NB4 (cell line): ENCODE results near the gene SMIM41.

Experiments
- CTCF ChIP-seq: IDR thresholded peaks from one replicate; pipeline ENCODE4 v1.5.1; 2012; ENCODE audit warnings: low read depth, low read length
- POLR2A ChIP-seq: IDR thresholded peaks from 2 replicates; pipeline ENCODE4 v1.6.1; 2011; ENCODE audit warnings: mild to moderate bottlenecking; ENCODE audit not compliant: insufficient read length; ENCODE audit errors: extremely low read depth

- no peak for TF ChIP-seq POLR2A
- no peak for TF ChIP-seq CTCF
Observed at GRCh38 chr12:52084491-52085231, 5.2 kb downstream of the SMIM41 start.
